Measurements from ENCODE around the gene LRP1-AS.

DNA sequence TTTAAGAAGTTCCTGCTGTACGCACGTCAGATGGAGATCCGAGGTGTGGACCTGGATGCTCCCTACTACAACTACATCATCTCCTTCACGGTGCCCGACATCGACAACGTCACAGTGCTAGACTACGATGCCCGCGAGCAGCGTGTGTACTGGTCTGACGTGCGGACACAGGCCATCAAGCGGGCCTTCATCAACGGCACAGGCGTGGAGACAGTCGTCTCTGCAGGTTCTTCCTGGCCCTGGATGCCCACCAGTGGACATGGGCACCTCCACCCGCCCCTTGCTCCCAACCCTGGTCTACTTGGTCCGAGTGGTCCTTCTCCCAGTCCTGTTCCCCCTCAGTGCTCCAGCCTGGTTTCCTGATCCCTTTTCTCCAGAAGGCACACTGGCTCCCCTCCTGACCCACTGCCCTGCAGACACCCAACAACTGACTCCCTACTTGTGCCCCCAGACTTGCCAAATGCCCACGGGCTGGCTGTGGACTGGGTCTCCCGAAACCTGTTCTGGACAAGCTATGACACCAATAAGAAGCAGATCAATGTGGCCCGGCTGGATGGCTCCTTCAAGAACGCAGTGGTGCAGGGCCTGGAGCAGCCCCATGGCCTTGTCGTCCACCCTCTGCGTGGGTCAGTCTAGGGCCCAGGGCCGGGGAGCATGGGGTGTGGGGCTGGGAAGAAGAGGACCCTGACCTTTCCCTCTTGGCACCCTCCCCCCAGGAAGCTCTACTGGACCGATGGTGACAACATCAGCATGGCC lies 32.1 kb upstream of the LRP1-AS start:
- TF ChIP-seq CTCF (IDR thresholded peaks at IDR 0.05), result no peak
- TF ChIP-seq POLR2AphosphoS5 (IDR thresholded peaks at IDR 0.05), result no peak
- TF ChIP-seq EP300 (IDR thresholded peaks at IDR 0.05), result no peak
- no peak for TF ChIP-seq POLR2A (IDR thresholded peaks at IDR 0.05)

Measured in stomach (tissue), 4 donors.